Tibial nerve (tissue), 3 donors: ENCODE data around the gene ARHGEF17.

Experiments used
- POLR2A ChIP-seq, 2 donors: fragments of 450-650 bp; IDR thresholded peaks; one replicate each; pipeline ENCODE4 v1.6.1; 2017; ENCODE audit warnings: antibody characterized with exemption in 2 of 2, mild to moderate bottlenecking in 2 of 2, moderate library complexity in 2 of 2
- TF ChIP-seq, protein P1 (sequence below), 5 experiments: fragments of 200-600 bp in 3 of 5; fragments of 450-650 bp in 2 of 5; sonication (generic) in 3 of 5; IDR thresholded peaks; one replicate each; pipeline ENCODE4 v1.5.1; 2016 to 2019; ENCODE audit warnings: antibody characterized with exemption in 5 of 5, mild to moderate bottlenecking in 3 of 5, moderate library complexity in 2 of 5

DNA sequence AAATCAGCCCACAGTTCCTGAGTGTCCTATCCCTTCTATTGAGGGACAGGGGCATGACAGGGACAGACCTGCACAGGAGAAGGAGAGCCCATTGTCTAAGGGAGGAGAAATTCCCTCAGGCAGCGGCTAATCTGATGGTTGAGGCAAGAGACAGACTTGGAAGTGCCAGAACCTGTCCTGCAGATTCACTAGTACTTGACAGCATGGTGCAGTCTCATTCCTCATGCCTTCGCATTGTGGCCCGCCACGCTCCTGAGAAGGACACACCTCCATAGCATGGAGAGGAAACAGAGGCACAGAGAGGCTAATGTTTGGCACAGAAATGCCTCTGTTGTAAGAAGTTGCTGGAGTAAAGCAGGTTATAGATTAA is 32.7 kb upstream of the ARHGEF17 start:
- no peak for TF ChIP-seq POLR2A (IDR thresholded peaks at IDR 0.05)
- TF ChIP-seq, protein P1, sequence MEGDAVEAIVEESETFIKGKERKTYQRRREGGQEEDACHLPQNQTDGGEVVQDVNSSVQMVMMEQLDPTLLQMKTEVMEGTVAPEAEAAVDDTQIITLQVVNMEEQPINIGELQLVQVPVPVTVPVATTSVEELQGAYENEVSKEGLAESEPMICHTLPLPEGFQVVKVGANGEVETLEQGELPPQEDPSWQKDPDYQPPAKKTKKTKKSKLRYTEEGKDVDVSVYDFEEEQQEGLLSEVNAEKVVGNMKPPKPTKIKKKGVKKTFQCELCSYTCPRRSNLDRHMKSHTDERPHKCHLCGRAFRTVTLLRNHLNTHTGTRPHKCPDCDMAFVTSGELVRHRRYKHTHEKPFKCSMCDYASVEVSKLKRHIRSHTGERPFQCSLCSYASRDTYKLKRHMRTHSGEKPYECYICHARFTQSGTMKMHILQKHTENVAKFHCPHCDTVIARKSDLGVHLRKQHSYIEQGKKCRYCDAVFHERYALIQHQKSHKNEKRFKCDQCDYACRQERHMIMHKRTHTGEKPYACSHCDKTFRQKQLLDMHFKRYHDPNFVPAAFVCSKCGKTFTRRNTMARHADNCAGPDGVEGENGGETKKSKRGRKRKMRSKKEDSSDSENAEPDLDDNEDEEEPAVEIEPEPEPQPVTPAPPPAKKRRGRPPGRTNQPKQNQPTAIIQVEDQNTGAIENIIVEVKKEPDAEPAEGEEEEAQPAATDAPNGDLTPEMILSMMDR (IDR thresholded peaks at IDR 0.05), result no peak
